Testis (tissue), 3 donors: Measurements from ENCODE around the gene ACER1. TPM values are rescaled to one million over a fixed set of nuclear protein-coding genes. Genes with fewer than 3 reads are reported as not detected.

Experiments used
- DNase-seq: peaks from one replicate; pipeline ENCODE4 v3.0.0-alpha.2; 2019
- H3K27ac ChIP-seq, 2 donors: fragments of 200-600 bp; sonication (generic); one replicate each; pipeline ENCODE4 v1.5.1; 2019
- H3K27me3 ChIP-seq: fragments of 200-600 bp; sonication (generic); one replicate; pipeline ENCODE4 v1.5.1; 2019
- H3K36me3 ChIP-seq: fragments of 200-600 bp; sonication (generic); one replicate; pipeline ENCODE4 v1.5.1; 2017; ENCODE audit warnings: low read depth; ENCODE audit errors: missing control alignments
- H3K4me1 ChIP-seq: fragments of 200-600 bp; sonication (generic); one replicate; pipeline ENCODE4 v1.5.1; 2019
- H3K4me3 ChIP-seq, 2 donors: fragments of 200-600 bp; sonication (generic); one replicate each; pipeline ENCODE4 v1.5.1; 2017 to 2019
- H3K9me3 ChIP-seq: fragments of 200-600 bp; sonication (generic); one replicate; pipeline ENCODE4 v1.5.1; 2017
- POLR2A ChIP-seq: fragments of 450-650 bp; IDR thresholded peaks from one replicate; pipeline ENCODE4 v1.6.1; 2017; ENCODE audit warnings: antibody characterized with exemption, mild to moderate bottlenecking, moderate library complexity
- WGBS, 2 donors: methylation state at CpG; one replicate each; pipeline ENCODE4 v1.1.5; 2018; 5-methylcytosine and 5-hydroxymethylcytosine counted together
- intact Hi-C: fragments of 100-400 bp; cut with DNase I; formaldehyde crosslinking; loops from one replicate; pipeline ENCODE4 v1.15.1; 2023; ENCODE audit warnings: low total_unique reads
- polyA plus RNA-seq: library from polyadenylated mRNA; stranded (reverse); fragments of 350-450 nt; fragmentation: Illumina TruSeq; extraction: RNeasy Lipid Tissue Mini Kit (QIAGEN cat#74804); gene quantifications from one replicate; pipeline ENCODE4 v1.2.3, GENCODE V29; 2014; ENCODE audit warnings: low read depth, low replicate concordance; ENCODE audit not compliant: insufficient read depth
- total RNA-seq, 2 donors: library from RNA; depleted of rRNA; stranded (reverse); fragments of >200 nt; gene quantifications; one replicate each; pipeline ENCODE4 v1.2.3, GENCODE V29; 2016
- TF ChIP-seq, protein P1 (sequence below), 3 experiments: fragments of 450-650 bp in 2 of 3; fragments of 200-600 bp in 1 of 3; sonication (generic) in 1 of 3; IDR thresholded peaks; one replicate each; pipeline ENCODE4 v1.5.1; 2016 to 2019; ENCODE audit warnings: antibody characterized with exemption in 3 of 3, mild to moderate bottlenecking in 2 of 3, moderate library complexity in 1 of 3

The ACER1 gene
- total and polyA plus RNA-seq, 3 donors from 2014 or later: 0.39 to 1.0 (median 0.99) TPM

DNA sequence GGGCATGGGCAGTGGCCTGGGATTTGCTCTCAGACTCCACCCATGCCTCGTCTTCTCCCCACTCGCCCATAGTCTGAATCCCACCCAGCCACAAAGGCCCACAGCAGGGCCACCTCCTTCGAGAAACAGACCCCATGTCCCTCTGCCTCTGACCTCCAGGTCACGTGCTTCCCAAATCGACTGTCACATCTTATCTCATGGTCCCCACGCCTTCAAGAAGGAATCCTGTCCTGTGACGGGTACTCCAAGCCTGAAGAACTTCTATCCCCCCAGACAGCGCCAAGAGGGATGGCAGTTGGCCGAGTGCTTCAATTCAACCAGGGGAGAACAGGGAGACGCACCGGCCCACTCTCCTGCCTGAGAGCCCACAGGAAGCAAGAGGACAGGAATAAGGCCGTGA, 70.1 kb downstream of the ACER1 start:
- TF ChIP-seq, protein P1, sequence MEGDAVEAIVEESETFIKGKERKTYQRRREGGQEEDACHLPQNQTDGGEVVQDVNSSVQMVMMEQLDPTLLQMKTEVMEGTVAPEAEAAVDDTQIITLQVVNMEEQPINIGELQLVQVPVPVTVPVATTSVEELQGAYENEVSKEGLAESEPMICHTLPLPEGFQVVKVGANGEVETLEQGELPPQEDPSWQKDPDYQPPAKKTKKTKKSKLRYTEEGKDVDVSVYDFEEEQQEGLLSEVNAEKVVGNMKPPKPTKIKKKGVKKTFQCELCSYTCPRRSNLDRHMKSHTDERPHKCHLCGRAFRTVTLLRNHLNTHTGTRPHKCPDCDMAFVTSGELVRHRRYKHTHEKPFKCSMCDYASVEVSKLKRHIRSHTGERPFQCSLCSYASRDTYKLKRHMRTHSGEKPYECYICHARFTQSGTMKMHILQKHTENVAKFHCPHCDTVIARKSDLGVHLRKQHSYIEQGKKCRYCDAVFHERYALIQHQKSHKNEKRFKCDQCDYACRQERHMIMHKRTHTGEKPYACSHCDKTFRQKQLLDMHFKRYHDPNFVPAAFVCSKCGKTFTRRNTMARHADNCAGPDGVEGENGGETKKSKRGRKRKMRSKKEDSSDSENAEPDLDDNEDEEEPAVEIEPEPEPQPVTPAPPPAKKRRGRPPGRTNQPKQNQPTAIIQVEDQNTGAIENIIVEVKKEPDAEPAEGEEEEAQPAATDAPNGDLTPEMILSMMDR (IDR thresholded peaks at IDR 0.05): no peak
- no peak for TF ChIP-seq POLR2A
- Histone ChIP-seq H3K36me3 (no peaks in the 10 kb centered on the region), H3K9me3 (no peaks in the 10 kb centered on the region), H3K4me1 (no peaks in the 10 kb centered on the region), H3K4me3 (no peak overlapping the region), H3K27ac (no peak overlapping the region), H3K27me3 (no peaks in the 10 kb centered on the region)
- intact Hi-C loops: no loop called here
- DNase-seq: no peak
- WGBS, 2 donors: 84 to 93% methylated on average over 11 to 12 of the region's 12 CpGs

DNA sequence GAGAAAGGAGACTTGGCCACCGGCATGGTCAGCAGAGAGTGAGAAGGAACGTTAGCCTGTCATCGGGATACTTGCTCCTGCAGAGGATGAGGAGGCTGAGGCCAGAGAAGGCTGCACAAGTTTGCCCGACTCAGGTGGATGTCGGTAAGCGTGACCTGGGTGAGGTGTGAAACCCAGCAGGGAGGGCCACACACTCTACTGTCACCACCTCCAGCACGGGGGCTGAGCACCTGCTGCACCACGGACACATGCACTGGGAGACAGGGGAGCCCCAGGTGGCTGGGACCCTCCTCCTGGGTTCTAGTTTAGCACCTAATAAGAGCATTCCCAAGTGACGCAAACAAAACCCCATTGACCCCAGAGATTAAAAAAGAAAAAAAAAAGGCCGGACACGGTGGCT, 70.9 kb downstream of the ACER1 start:
- Histone ChIP-seq H3K4me3 (no peak overlapping the region), H3K9me3 (no peaks in the 10 kb centered on the region), H3K27me3 (no peaks in the 10 kb centered on the region), H3K36me3 (no peaks in the 10 kb centered on the region), H3K4me1 (no peaks in the 10 kb centered on the region), H3K27ac (no peak overlapping the region)
- no peak for TF ChIP-seq POLR2A
- TF ChIP-seq, protein P1 (IDR thresholded peaks at IDR 0.05): no peak
- WGBS, 2 donors: 88 to 89% methylated on average over 11 of the region's 11 CpGs
- DNase-seq: no peak
- intact Hi-C loops: no loop called here

DNA sequence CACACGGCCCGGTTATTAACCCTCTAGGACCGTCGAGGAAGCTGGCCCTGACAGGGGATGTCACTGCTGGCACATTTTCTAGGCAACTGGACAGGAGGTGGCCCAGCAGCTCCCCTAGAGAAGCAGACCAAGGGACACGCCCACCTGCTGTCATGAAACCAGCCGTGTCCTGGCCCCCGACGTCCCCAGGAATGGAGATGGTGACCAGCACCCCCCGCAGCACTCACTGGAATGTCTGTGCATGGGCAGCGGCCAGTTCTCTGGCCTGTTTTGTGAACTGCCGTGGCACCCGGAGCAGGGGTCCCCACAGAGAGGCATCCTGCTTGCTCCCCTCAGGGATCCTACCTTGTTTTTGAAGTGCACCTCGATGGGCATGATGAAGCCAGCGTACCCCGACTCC, 71.5 kb downstream of the ACER1 start:
- no peak for DNase-seq
- 89 to 92% methylated on average over 11 to 12 of the region's 15 CpGs for WGBS, 2 donors
- no peak overlapping the region for H3K4me3 ChIP-seq
- TF ChIP-seq POLR2A: no peak
- TF ChIP-seq, protein P1 (IDR thresholded peaks at IDR 0.05): no peak
- no peaks in the 10 kb centered on the region for H3K27me3 ChIP-seq
- no peak overlapping the region for H3K27ac ChIP-seq
- H3K4me1 ChIP-seq: no peaks in the 10 kb centered on the region
- no peaks in the 10 kb centered on the region for H3K9me3 ChIP-seq
- no peaks in the 10 kb centered on the region for H3K36me3 ChIP-seq
- intact Hi-C loops: no loop called here

DNA sequence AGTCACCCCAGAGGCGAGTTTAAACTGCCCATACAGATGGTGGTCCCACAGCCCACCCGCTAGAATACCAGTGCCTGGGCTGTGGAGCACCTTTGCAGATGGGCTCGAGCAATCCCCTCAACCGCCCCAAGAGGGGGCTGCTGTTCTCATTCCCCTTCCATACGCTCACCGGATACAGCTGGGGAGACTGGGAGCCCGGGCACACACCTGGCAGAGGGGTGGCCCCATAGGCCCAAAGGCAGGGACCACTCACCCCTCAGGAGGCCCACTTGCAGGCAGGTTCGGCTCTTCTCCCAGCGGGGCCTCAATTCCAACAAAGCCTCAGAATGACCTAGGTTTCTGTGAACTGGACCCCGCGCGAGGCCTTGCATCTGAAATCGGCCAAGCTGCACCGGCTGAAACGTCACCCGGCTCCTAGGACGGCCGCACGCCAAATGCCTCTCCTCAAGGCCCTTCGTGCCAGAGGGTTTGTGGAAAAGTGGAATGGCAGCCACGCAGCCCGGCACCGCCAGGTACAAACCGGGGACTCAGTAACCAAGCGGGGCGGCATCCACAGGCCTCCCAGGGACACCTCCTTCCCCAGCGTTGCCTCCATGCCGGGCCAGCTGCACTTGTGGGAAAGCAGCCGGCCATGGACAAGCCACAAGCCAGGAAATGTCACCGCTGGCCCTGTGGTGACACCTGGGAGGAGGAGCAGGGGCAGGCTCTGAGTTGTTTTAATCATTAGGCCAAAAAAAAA, 72.3 kb downstream of the ACER1 start:
- WGBS, 2 donors: 94% methylated on average over 19 to 27 of the region's 30 CpGs
- H3K9me3 ChIP-seq: no peaks in the 10 kb centered on the region
- no peak for DNase-seq
- H3K4me1 ChIP-seq: no peaks in the 10 kb centered on the region
- H3K36me3 ChIP-seq: no peaks in the 10 kb centered on the region
- H3K27ac ChIP-seq: no peak overlapping the region
- no peaks in the 10 kb centered on the region for H3K27me3 ChIP-seq
- intact Hi-C loops: no loop called here
- TF ChIP-seq, protein P1 (IDR thresholded peaks at IDR 0.05): peak in 2 of 3 experiments; percentile 9 to 34
- TF ChIP-seq POLR2A: no peak
- H3K4me3 ChIP-seq: no peak overlapping the region

DNA sequence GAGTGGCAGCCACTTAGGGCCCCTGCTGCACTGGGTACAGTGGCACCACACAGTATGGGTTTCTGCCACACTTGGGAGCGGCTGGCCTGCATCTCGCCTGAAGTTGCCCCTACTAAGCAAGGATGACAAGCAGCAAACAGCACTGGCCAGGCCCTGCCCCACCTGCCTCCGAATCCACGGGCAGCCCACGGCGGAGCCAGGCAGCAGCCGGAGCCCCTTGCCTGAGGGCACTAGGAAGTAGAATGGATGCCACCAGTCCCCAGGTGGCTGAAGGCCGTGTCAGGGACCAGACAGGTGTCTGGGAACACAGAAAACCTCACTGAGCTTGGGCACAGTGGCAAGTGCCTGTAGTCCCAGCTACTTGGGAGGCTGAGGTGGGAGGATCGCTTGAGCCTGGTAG, 73.0 kb downstream of the ACER1 start:
- intact Hi-C loops: no loop called here
- no peaks in the 10 kb centered on the region for H3K36me3 ChIP-seq
- no peak overlapping the region for H3K27ac ChIP-seq
- no peak for TF ChIP-seq POLR2A
- TF ChIP-seq, protein P1 (IDR thresholded peaks at IDR 0.05): no peak
- no peak for DNase-seq
- H3K4me1 ChIP-seq: no peaks in the 10 kb centered on the region
- H3K27me3 ChIP-seq: no peaks in the 10 kb centered on the region
- H3K4me3 ChIP-seq: no peak overlapping the region
- H3K9me3 ChIP-seq: no peaks in the 10 kb centered on the region
- 93 to 98% methylated on average over 2 to 9 of the region's 9 CpGs for WGBS, 2 donors
